ENCODE measurements around the gene EVX2.

The EVX2 gene

GRCh38 chr2:176130147-176130956, 46.6 kb upstream of the EVX2 start:
- H3K4me3 ChIP-seq (ENCODE audit: low read depth, low read length), result no peak overlapping the region
- in situ Hi-C loops (cut with HindIII; ENCODE audit: low sequenced_read_pairs), result loop anchor here (10.0 kb wide), 1 partner anchor 504 kb away; no protein-coding TSS in a partner anchor
- DNase-seq (ENCODE audit: low read depth), result no peak

GRCh38 chr2:176129813-176130146, 46.0 kb upstream of the EVX2 start:
- no peak for TF ChIP-seq CTCF (IDR thresholded peaks at IDR 0.05; ENCODE audit: low read depth, low read length, missing control alignments)
- no peak for DNase-seq (ENCODE audit: low read depth)
- in situ Hi-C loops (cut with HindIII; ENCODE audit: low sequenced_read_pairs), result loop anchor here (10.0 kb wide), 1 partner anchor 505 kb away; no protein-coding TSS in a partner anchor
- no peak overlapping the region for H3K4me3 ChIP-seq (ENCODE audit: low read depth, low read length)

More at GRCh38 chr2:176130147-176130956, 46.6 kb upstream of the EVX2 start:
- TF ChIP-seq CTCF (IDR thresholded peaks at IDR 0.05; ENCODE audit: low read depth, low read length, missing control alignments), result no peak

GRCh38 chr2:176128982-176129796, 45.4 kb upstream of the EVX2 start, which contains the start of gene HOXD8:
HOXD8 (plus strand) TSS chr2:176129705; CDS start chr2:176130367, 662 bp downstream.
- no peak for DNase-seq (ENCODE audit: low read depth)
- in situ Hi-C loops (cut with HindIII; ENCODE audit: low sequenced_read_pairs), result no loop called here
- no peak for TF ChIP-seq CTCF (IDR thresholded peaks at IDR 0.05; ENCODE audit: low read depth, low read length, missing control alignments)
- H3K4me3 ChIP-seq (ENCODE audit: low read depth, low read length), result no peak within 1 kb of the TSS

- TF ChIP-seq CTCF (IDR thresholded peaks at IDR 0.05; ENCODE audit: low read depth, low read length, missing control alignments), result no peak
- H3K4me3 ChIP-seq (ENCODE audit: low read depth, low read length), result no peak overlapping the region
- in situ Hi-C loops (cut with HindIII; ENCODE audit: low sequenced_read_pairs), result no loop called here
- no peak for DNase-seq (ENCODE audit: low read depth)
Measured at GRCh38 chr2:176128172-176128981, 44.6 kb upstream of the EVX2 start.

GRCh38 chr2:176127774-176128072, 44.0 kb upstream of the EVX2 start:
- in situ Hi-C loops (cut with HindIII; ENCODE audit: low sequenced_read_pairs), result no loop called here
- no peak for TF ChIP-seq CTCF (IDR thresholded peaks at IDR 0.05; ENCODE audit: low read depth, low read length, missing control alignments)
- no peak overlapping the region for H3K4me3 ChIP-seq (ENCODE audit: low read depth, low read length)
- DNase-seq (ENCODE audit: low read depth), result no peak
